ENCODE results near the gene APBB1IP. TPM values are rescaled to one million over a fixed set of nuclear protein-coding genes. Genes with fewer than 3 reads are reported as not detected.

Gene APBB1IP
- total and polyA plus RNA-seq, 12 donors = 0.81 to 11.9 (median 1.7) TPM

GRCh38 chr10:26413375-26413774 lies 24.8 kb upstream of the APBB1IP start:
- peaks cover 0 to 2% (median 0%) of the 10 kb centered on the region in 11 donors for H3K9me3 ChIP-seq
- no peak overlapping the region for H3K27ac ChIP-seq
- DNase-seq = no peak
- H3K4me1 ChIP-seq = no peaks in the 10 kb centered on the region
- H3K36me3 ChIP-seq = no peaks in the 10 kb centered on the region
- intact Hi-C loops (cut with DNase I) = no loop called here
- WGBS, 2 donors = 63 to 65% methylated on average over 2 of the region's 2 CpGs
- TF ChIP-seq CTCF (IDR thresholded peaks at IDR 0.05) = no peak
- H3K4me3 ChIP-seq = no peak overlapping the region
- peaks cover 0 to 16% (median 0%) of the 10 kb centered on the region in 7 donors for H3K27me3 ChIP-seq
- no peak for ATAC-seq

GRCh38 chr10:26417136-26417535 lies 21.0 kb upstream of the APBB1IP start:
- H3K4me1 ChIP-seq = no peaks in the 10 kb centered on the region
- no peak for TF ChIP-seq CTCF (IDR thresholded peaks at IDR 0.05)
- peaks cover 0 to under 1% (median 0%) of the 10 kb centered on the region in 11 donors for H3K9me3 ChIP-seq
- H3K4me3 ChIP-seq = no peak overlapping the region
- DNase-seq = no peak
- H3K36me3 ChIP-seq = no peaks in the 10 kb centered on the region
- peaks cover 0 to 5% (median 0%) of the 10 kb centered on the region in 7 donors for H3K27me3 ChIP-seq
- ATAC-seq = no peak
- intact Hi-C loops (cut with DNase I) = no loop called here
- no peak overlapping the region for H3K27ac ChIP-seq
- 57 to 60% methylated on average over 3 of the region's 3 CpGs for whole genome bisulfite sequencing, 2 donors

GRCh38 chr10:26422977-26423376 lies 15.2 kb upstream of the APBB1IP start:
- 78 to 79% methylated on average over 3 of the region's 3 CpGs for WGBS, 2 donors
- intact Hi-C loops (cut with DNase I) = loop anchor here in 1 of 10 donors (10.0 kb wide), 1 partner anchor 48 kb away; no protein-coding TSS in a partner anchor
- ATAC-seq = no peak
- Histone ChIP-seq H3K36me3 (no peaks in the 10 kb centered on the region), H3K27ac (no peak overlapping the region), H3K27me3 (no peaks in the 10 kb centered on the region), H3K4me1 (no peaks in the 10 kb centered on the region), H3K4me3 (no peak overlapping the region), H3K9me3 (peaks cover 0 to 14% (median 0%) of the 10 kb centered on the region in 11 donors)
- TF ChIP-seq CTCF (IDR thresholded peaks at IDR 0.05) = no peak
- no peak for DNase-seq

- Histone ChIP-seq H3K9me3 (peaks cover 0 to 14% (median 0%) of the 10 kb centered on the region in 11 donors), H3K36me3 (no peaks in the 10 kb centered on the region), H3K27me3 (no peaks in the 10 kb centered on the region), H3K4me1 (no peaks in the 10 kb centered on the region), H3K27ac (no peak overlapping the region), H3K4me3 (no peak overlapping the region)
- DNase-seq (no peak), ATAC-seq (no peak)
- intact Hi-C loops (cut with DNase I) = loop anchor here in 1 of 10 donors (10.0 kb wide), 1 partner anchor 49 kb away; no protein-coding TSS in a partner anchor
- no peak for TF ChIP-seq CTCF (IDR thresholded peaks at IDR 0.05)
- 81 to 86% methylated on average over 3 of the region's 3 CpGs for WGBS, 2 donors
These were observed 14.4 kb upstream of the APBB1IP start for GRCh38 chr10:26423722-26424121.
